ENCODE results near the gene MKS1. TPM values are rescaled to one million over a fixed set of nuclear protein-coding genes. Genes with fewer than 3 reads are reported as not detected.

Gene MKS1
- total and polyA plus RNA-seq, 10 of the 15 experiments (the other 5 are each of a cell fraction or from before 2014, with no cell fraction given), result 5.7 to 21.4 (median 13.9) TPM

DNA sequence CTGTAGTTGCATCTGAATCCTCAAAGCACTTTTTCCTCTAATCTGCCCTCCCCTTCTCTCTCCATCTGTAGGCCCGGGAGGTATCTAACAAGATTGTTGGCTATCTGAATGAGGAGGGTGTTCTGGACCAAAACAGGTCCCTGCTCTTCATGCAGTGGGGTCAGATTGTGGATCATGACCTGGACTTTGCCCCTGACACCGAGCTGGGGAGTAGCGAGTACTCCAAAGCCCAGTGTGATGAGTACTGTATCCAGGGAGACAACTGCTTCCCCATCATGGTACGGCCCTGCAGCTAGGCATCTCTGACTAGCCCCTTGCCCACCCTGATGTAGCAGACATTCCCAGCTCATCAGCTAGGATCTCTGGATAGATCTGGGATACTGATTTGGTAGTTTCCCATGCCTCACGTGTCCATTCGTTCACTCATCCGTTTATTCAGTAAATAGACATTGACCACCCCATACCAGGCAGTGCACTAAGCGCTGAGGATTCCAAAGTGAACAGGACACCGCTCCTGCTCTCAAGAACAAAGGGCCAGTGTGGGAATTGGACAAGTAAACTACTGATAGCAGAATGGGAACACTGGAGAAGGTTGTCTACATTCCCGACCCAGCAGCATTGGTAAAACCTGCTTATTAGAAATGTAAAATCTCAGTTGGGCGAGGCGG is 31.4 kb upstream of the MKS1 start (continued):
- TF ChIP-seq, protein P1, sequence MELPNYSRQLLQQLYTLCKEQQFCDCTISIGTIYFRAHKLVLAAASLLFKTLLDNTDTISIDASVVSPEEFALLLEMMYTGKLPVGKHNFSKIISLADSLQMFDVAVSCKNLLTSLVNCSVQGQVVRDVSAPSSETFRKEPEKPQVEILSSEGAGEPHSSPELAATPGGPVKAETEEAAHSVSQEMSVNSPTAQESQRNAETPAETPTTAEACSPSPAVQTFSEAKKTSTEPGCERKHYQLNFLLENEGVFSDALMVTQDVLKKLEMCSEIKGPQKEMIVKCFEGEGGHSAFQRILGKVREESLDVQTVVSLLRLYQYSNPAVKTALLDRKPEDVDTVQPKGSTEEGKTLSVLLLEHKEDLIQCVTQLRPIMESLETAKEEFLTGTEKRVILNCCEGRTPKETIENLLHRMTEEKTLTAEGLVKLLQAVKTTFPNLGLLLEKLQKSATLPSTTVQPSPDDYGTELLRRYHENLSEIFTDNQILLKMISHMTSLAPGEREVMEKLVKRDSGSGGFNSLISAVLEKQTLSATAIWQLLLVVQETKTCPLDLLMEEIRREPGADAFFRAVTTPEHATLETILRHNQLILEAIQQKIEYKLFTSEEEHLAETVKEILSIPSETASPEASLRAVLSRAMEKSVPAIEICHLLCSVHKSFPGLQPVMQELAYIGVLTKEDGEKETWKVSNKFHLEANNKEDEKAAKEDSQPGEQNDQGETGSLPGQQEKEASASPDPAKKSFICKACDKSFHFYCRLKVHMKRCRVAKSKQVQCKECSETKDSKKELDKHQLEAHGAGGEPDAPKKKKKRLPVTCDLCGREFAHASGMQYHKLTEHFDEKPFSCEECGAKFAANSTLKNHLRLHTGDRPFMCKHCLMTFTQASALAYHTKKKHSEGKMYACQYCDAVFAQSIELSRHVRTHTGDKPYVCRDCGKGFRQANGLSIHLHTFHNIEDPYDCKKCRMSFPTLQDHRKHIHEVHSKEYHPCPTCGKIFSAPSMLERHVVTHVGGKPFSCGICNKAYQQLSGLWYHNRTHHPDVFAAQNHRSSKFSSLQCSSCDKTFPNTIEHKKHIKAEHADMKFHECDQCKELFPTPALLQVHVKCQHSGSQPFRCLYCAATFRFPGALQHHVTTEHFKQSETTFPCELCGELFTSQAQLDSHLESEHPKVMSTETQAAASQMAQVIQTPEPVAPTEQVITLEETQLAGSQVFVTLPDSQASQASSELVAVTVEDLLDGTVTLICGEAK (IDR thresholded peaks at IDR 0.05; ENCODE audit: borderline replicate concordance), result no peak

DNA sequence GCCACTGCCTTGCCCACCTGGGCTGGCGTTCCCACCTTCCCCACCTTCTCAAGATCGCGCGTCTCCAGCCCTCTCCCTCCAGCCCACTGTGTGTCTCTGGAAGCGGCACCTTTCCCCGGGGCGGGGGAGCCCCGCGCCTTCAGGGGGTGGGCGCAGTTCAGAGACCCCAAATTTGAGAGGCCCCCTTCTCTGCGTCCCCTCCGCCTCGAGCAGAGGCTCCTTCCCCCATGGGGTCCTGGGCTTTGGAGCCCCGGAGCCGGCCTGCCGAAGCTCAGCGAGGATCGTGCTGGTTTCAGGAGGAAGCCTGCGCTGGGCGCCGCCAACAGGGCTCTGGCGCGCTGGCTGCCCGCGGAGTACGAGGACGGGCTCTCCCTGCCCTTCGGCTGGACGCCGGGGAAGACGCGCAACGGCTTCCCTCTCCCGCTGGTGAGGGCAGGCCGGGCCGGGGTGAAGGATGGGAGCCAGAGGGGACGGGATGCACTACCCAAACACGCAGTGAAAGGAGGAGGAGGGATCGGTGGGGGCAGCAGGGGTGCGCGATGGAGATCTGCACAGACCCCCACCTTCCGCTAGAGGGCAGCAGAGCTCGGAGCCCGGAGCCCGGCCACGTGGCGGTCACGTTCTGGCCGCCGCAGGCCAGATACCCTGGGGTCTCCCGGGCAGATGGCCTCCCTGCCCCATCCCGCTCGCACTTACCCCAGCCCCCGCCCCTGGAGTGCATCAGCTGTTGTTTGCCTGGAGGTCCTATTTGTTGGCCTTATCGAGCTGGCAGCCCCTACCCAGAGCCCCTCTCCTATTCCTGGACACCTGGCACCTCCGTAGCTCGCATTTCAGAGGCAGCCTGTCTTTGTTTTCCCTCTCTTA is 30.4 kb upstream of the MKS1 start:
- H3K9ac ChIP-seq (ENCODE audit: control insufficient read depth, insufficient read depth, low read length), result peak overlapping the region; percentile 70
- peak; percentile 70 for FAIRE-seq
- H4K20me1 ChIP-seq (ENCODE audit: control insufficient read depth, insufficient read depth), result no peaks in the 10 kb centered on the region
- CTCF ChIA-PET, result interaction anchor here (0.6 to 6.2 kb wide), 44 partner anchors 9 to 620 kb away, joined by 3 to 78 read pairs (median 4); partner anchors contain the start of genes LPO, MKS1, MPO and RNF43
- H3K36me3 ChIP-seq (ENCODE audit: control insufficient read depth in 2 of 2, insufficient read depth in 2 of 2, low read length in 1 of 2), result no peaks in the 10 kb centered on the region
- no peak for DNase-seq (ENCODE audit: low read depth, low spot score)
- H3K27me3 ChIP-seq (replicated peaks in 1 of 2; ENCODE audit: control insufficient read depth in 2 of 2, insufficient read depth in 2 of 2, low read length in 1 of 2), result no peaks in the 10 kb centered on the region; a peak in 2 of 4 replicates
- peaks cover 6% of the 10 kb centered on the region for H3K4me1 ChIP-seq (ENCODE audit: control insufficient read depth, insufficient read depth, low read length)
- SMC1A ChIA-PET (ENCODE audit: uncharacterized antibody, unreplicated experiment), result interaction anchor here (1.1 to 4.0 kb wide), 8 partner anchors 13 to 199 kb away, joined by 3 to 23 read pairs (median 4); no protein-coding TSS in a partner anchor
- POLR2A ChIA-PET, result interaction anchor here (0.6 to 1.3 kb wide), 4 partner anchors 11 to 31 kb away, joined by 3 to 7 read pairs (median 5); partner anchors contain the start of gene LPO
- WGBS (ENCODE audit: insufficient coverage, insufficient replicate concordance, low lambda C conversion rate, missing lambda C conversion rate), result 8% methylated on average over 53 of the region's 57 CpGs
- RAD21 ChIA-PET (ENCODE audit: unreplicated experiment), result interaction anchor here (0.7 to 2.0 kb wide), 13 partner anchors 13 to 217 kb away, joined by 3 to 23 read pairs (median 4); partner anchors contain the start of gene RNF43
- BruUV-seq (replicated peaks), result no TSS peak
- no peaks in the 10 kb centered on the region for H3K9me3 ChIP-seq (replicated peaks; ENCODE audit: control insufficient read depth, insufficient read depth, low read length)
- ATAC-seq, result peak; percentile 97
- H2AFZ ChIP-seq (ENCODE audit: control insufficient read depth, low read depth, low read length), result peak overlapping the region; percentile 95
- no peaks in the 10 kb centered on the region for H3K79me2 ChIP-seq (ENCODE audit: control insufficient read depth, insufficient read depth, low read length)
- in situ Hi-C loops (cut with MboI), result no loop called here
- no peak overlapping the region for H3K27ac ChIP-seq (ENCODE audit: control insufficient read depth, insufficient read depth)
- H3K4me2 ChIP-seq (ENCODE audit: control insufficient read depth, insufficient read depth), result peak overlapping the region; percentile 98
- peak overlapping the region; percentile 68; the same call in 1 of the 2 replicates for H3K4me3 ChIP-seq
- intact Hi-C loops (cut with micrococcal nuclease; ENCODE audit: unreplicated experiment), result loop anchor here (1.0 to 2.0 kb wide), 2 partner anchors 49 to 198 kb away; no protein-coding TSS in a partner anchor
- TF ChIP-seq TCF7 (IDR thresholded peaks at IDR 0.05; ENCODE audit: borderline replicate concordance) (no peak), LARP7 (IDR thresholded peaks at IDR 0.05) (peak; percentile 81), BACH1 (IDR thresholded peaks at IDR 0.05; ENCODE audit: borderline replicate concordance) (0 out of 2 replicates have a peak, but pooled peaks have one; percentile 53), MXI1 (IDR thresholded peaks at IDR 0.05; ENCODE audit: low read depth, low read length) (peak; percentile 51; the same call in 1 of the 2 replicates), SP1 (IDR thresholded peaks at IDR 0.05; ENCODE audit: low read depth, low read length) (peak; percentile 29)
- TF ChIP-seq, protein P2, sequence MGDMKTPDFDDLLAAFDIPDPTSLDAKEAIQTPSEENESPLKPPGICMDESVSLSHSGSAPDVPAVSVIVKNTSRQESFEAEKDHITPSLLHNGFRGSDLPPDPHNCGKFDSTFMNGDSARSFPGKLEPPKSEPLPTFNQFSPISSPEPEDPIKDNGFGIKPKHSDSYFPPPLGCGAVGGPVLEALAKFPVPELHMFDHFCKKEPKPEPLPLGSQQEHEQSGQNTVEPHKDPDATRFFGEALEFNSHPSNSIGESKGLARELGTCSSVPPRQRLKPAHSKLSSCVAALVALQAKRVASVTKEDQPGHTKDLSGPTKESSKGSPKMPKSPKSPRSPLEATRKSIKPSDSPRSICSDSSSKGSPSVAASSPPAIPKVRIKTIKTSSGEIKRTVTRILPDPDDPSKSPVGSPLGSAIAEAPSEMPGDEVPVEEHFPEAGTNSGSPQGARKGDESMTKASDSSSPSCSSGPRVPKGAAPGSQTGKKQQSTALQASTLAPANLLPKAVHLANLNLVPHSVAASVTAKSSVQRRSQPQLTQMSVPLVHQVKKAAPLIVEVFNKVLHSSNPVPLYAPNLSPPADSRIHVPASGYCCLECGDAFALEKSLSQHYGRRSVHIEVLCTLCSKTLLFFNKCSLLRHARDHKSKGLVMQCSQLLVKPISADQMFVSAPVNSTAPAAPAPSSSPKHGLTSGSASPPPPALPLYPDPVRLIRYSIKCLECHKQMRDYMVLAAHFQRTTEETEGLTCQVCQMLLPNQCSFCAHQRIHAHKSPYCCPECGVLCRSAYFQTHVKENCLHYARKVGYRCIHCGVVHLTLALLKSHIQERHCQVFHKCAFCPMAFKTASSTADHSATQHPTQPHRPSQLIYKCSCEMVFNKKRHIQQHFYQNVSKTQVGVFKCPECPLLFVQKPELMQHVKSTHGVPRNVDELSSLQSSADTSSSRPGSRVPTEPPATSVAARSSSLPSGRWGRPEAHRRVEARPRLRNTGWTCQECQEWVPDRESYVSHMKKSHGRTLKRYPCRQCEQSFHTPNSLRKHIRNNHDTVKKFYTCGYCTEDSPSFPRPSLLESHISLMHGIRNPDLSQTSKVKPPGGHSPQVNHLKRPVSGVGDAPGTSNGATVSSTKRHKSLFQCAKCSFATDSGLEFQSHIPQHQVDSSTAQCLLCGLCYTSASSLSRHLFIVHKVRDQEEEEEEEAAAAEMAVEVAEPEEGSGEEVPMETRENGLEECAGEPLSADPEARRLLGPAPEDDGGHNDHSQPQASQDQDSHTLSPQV (IDR thresholded peaks at IDR 0.05), result peak; percentile 73; the same call in 1 of the 2 replicates
- TF ChIP-seq, protein P3, sequence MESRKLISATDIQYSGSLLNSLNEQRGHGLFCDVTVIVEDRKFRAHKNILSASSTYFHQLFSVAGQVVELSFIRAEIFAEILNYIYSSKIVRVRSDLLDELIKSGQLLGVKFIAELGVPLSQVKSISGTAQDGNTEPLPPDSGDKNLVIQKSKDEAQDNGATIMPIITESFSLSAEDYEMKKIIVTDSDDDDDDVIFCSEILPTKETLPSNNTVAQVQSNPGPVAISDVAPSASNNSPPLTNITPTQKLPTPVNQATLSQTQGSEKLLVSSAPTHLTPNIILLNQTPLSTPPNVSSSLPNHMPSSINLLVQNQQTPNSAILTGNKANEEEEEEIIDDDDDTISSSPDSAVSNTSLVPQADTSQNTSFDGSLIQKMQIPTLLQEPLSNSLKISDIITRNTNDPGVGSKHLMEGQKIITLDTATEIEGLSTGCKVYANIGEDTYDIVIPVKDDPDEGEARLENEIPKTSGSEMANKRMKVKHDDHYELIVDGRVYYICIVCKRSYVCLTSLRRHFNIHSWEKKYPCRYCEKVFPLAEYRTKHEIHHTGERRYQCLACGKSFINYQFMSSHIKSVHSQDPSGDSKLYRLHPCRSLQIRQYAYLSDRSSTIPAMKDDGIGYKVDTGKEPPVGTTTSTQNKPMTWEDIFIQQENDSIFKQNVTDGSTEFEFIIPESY (IDR thresholded peaks at IDR 0.05), result no peak

All from GM12878 (cell line).